ENCODE data around the gene NPEPL1. TPM values are rescaled to one million over a fixed set of nuclear protein-coding genes. Genes with fewer than 3 reads are reported as not detected.

NPEPL1 gene
- total and polyA plus RNA-seq, 2 donors (not counting 3 experiments of a cell fraction or from before 2014, with no cell fraction given) = 22.5 to 40.8 TPM

DNA sequence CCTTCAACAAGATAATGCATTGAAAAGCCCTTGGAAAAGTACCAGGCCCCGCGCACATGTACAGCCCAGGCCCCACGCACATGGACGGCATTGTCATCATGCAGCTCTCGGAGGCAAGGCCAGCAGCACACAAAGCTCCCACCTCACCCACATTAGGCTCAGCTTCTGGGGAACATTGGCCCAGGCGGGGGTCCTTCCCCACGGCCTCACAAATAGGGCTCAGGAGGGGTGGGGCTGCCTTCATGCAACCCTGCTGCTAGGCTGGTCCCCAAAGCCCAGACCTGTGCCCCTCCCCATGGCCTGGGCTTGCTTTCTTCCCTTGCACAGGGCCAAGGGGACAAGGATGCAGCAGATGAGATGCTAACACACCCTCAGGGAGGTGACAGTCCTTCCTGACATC is 26.7 kb downstream of the NPEPL1 start:
- Histone ChIP-seq H3K9me3 (replicated peaks; ENCODE audit: control insufficient read depth, insufficient read depth, low read length) (no peaks in the 10 kb centered on the region), H3K4me3 (replicated peaks in 1 of 3; ENCODE audit: insufficient read depth in 1 of 3, low read depth in 1 of 3, low read length in 3 of 3) (no peak overlapping the region), H3K36me3 (ENCODE audit: control insufficient read depth in 2 of 2, extremely low read depth in 1 of 2, insufficient read depth in 2 of 2, low read length in 2 of 2) (no peaks in the 10 kb centered on the region), H2AFZ (ENCODE audit: low read depth, low read length) (no peak overlapping the region), H3K9ac (replicated peaks; ENCODE audit: extremely low read depth, insufficient read depth, low read length) (no peak overlapping the region), H3K27ac (ENCODE audit: insufficient read depth, low read depth, low read length) (no peak overlapping the region), H3K4me1 (ENCODE audit: control insufficient read depth, extremely low read depth, insufficient read depth, low read length) (no peaks in the 10 kb centered on the region), H3K9me1 (replicated peaks; ENCODE audit: control insufficient read depth, extremely low read depth, insufficient read depth, low read length) (no peaks in the 10 kb centered on the region), H3K4me2 (ENCODE audit: insufficient read depth, low read length) (no peak overlapping the region), H3K79me2 (ENCODE audit: control insufficient read depth, insufficient read depth, low read length) (no peaks in the 10 kb centered on the region), H3K27me3 (ENCODE audit: control insufficient read depth in 2 of 2, insufficient read depth in 2 of 2, low read length in 2 of 2) (peaks cover 0 to 6% of the 10 kb centered on the region in 2 experiments), H4K20me1 (replicated peaks; ENCODE audit: control insufficient read depth, extremely low read depth, insufficient read depth, low read length) (no peaks in the 10 kb centered on the region)
- CTCF ChIA-PET = interaction anchor here (1.1 kb wide), 1 partner anchor 15 kb away, joined by 3 read pairs; no protein-coding TSS in a partner anchor
- DNase-seq (ENCODE audit: low read depth, low spot score) = no peak
- TF ChIP-seq JUN (IDR thresholded peaks at IDR 0.05; ENCODE audit: borderline replicate concordance, insufficient read depth, insufficient read length, low read depth) (no peak), POLR2AphosphoS5 (IDR thresholded peaks at IDR 0.05; ENCODE audit: insufficient read depth, low read depth, low read length) (no peak), EZH2 (IDR thresholded peaks at IDR 0.05; ENCODE audit: borderline replicate concordance, low read depth, low read length, severe bottlenecking) (no peak), MYC (IDR thresholded peaks at IDR 0.05; ENCODE audit: low read depth, low read length) (no peak), POLR2A (IDR thresholded peaks at IDR 0.05; ENCODE audit: low read depth, low read length) (no peak), FOS (IDR thresholded peaks at IDR 0.05; ENCODE audit: borderline replicate concordance, insufficient read depth, low read length) (no peak), GATA2 (IDR thresholded peaks at IDR 0.05; ENCODE audit: insufficient read depth, insufficient read length, low read depth, low read length) (no peak)
- TF ChIP-seq, protein P1, sequence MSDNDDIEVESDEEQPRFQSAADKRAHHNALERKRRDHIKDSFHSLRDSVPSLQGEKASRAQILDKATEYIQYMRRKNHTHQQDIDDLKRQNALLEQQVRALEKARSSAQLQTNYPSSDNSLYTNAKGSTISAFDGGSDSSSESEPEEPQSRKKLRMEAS (IDR thresholded peaks at IDR 0.05; ENCODE audit: insufficient read depth, insufficient read length) = no peak
- TF ChIP-seq, protein P2, sequence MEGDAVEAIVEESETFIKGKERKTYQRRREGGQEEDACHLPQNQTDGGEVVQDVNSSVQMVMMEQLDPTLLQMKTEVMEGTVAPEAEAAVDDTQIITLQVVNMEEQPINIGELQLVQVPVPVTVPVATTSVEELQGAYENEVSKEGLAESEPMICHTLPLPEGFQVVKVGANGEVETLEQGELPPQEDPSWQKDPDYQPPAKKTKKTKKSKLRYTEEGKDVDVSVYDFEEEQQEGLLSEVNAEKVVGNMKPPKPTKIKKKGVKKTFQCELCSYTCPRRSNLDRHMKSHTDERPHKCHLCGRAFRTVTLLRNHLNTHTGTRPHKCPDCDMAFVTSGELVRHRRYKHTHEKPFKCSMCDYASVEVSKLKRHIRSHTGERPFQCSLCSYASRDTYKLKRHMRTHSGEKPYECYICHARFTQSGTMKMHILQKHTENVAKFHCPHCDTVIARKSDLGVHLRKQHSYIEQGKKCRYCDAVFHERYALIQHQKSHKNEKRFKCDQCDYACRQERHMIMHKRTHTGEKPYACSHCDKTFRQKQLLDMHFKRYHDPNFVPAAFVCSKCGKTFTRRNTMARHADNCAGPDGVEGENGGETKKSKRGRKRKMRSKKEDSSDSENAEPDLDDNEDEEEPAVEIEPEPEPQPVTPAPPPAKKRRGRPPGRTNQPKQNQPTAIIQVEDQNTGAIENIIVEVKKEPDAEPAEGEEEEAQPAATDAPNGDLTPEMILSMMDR (IDR thresholded peaks at IDR 0.05; ENCODE audit: extremely low read depth in 1 of 2, insufficient read depth in 1 of 2, low read depth in 1 of 2, low read length in 2 of 2) = no peak
- BruUV-seq (replicated peaks) = no TSS peak
- intact Hi-C loops (cut with micrococcal nuclease) (no loop called here), dilution Hi-C loops (cut with MboI; ENCODE audit: extremely low pct_ligation_motif_present, low sequenced_read_pairs) (no loop called here)
- POLR2A ChIA-PET = no interaction called here
- no peak for FAIRE-seq

Data from endothelial cell of umbilical vein (primary cell).